Measurements from ENCODE around the gene WWP2. TPM values are rescaled to one million over a fixed set of nuclear protein-coding genes. Genes with fewer than 3 reads are reported as not detected.
A peak's percentile ranks its signal among the peaks of the same experiment; 100 is the strongest.

WWP2 gene
- total and polyA plus RNA-seq, 2 donors, result 17.8 to 20.4 TPM

DNA sequence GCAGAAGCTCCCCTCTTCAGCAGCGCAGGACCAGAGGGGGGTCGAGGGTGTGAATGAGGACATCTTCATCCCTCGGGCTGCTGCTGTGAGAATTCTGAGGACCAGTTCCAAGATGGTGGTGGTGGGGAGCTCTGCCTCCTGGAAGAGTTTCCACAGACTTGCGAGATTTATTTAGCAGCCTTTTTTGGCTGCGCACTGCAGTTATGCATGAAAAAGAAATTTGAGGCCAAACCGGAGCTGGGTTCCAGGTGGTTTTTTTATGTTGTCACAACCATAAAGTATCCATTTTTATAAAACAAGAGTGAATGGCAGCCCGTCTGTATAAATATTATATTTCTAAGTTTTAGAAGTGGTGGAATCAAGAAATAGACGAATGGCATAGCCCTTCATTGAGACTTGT lies 112.1 kb downstream of the WWP2 start:
- DNase-seq (ENCODE audit: extremely low spot score), result no peak
- Histone ChIP-seq H3K4me3 (ENCODE audit: low read depth, low read length) (no peak overlapping the region), H3K4me1 (ENCODE audit: insufficient read depth) (no peaks in the 10 kb centered on the region), H3K36me3 (ENCODE audit: insufficient read depth) (peaks cover 2% of the 10 kb centered on the region), H3K27ac (ENCODE audit: low read depth) (no peak overlapping the region)
- 82% methylated on average over 8 of the region's 8 CpGs for WGBS

DNA sequence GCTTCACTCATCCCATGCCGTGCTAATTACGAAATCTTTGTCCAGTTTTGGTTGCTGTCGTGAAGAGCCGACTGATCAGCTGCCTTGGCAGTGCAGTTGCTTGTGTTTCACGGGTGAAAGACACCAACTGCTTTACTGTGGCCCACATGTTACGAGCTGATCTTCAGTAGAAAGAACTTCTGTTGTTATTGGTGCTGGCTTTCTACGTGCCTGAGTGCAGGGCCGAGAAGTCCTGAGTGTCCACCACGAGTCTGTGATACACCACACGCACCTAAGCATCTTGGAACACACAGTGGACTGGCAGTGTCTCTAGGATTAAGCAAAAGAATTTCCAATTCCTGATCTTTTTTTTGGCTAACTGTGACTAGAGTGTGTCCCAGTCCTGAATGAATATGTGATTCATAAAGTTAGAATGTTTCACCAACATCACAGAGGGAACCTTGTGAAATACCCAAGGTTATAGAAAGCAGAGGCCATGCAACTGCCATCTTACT lies 118.6 kb downstream of the WWP2 start:
- Histone ChIP-seq H3K36me3 (ENCODE audit: insufficient read depth) (no peaks in the 10 kb centered on the region), H3K27ac (ENCODE audit: low read depth) (no peak overlapping the region), H3K4me3 (ENCODE audit: low read depth, low read length) (no peak overlapping the region), H3K4me1 (ENCODE audit: insufficient read depth) (no peaks in the 10 kb centered on the region)
- no peak for DNase-seq (ENCODE audit: extremely low spot score)
- WGBS, result 89% methylated on average over 10 of the region's 10 CpGs

DNA sequence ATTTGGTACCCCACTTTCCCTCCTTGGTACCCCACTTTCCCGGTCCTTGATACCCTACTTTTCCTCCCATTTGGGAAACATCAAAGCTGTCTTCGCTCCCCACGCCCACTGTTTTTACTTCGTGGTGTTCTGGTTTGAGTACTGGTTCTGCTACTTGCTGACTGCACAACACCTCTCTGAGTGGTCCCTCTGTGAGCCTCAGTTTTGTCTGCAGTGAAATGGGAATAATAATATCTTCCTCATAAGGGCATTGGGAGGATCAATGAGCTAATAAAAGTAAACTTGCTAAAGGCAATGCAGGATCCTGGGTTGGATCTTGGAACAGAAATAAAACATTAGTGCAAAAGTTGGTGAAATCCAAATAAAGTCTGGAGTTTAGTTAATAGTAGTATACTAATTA lies 119.0 kb downstream of the WWP2 start:
- Histone ChIP-seq H3K4me3 (ENCODE audit: low read depth, low read length) (no peak overlapping the region), H3K27ac (ENCODE audit: low read depth) (no peak overlapping the region), H3K4me1 (ENCODE audit: insufficient read depth) (no peaks in the 10 kb centered on the region), H3K36me3 (ENCODE audit: insufficient read depth) (no peaks in the 10 kb centered on the region)
- 98% methylated on average over 4 of the region's 4 CpGs for WGBS
- no peak for DNase-seq (ENCODE audit: extremely low spot score)

DNA sequence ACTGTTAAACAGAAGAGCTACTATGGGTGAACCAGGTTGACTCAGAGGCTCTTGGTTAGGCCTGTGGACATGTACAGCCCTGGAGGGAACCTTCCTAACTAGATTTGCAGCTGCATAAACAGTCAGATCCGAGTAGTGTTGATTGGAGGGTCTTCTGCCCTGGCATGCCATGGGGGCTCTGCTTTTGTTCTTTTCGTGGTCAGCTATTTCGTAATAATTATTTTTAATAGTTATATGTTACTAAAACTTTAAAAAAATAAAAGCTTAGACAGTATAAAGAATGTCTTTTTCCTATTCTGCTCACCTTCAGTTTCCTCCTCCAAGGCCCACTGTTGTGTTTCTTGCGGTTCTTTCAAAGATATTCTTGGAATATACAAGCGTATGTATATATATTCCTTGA lies 121.6 kb downstream of the WWP2 start:
- Histone ChIP-seq H3K4me3 (ENCODE audit: low read depth, low read length) (no peak overlapping the region), H3K36me3 (ENCODE audit: insufficient read depth) (peaks cover under 1% of the 10 kb centered on the region), H3K4me1 (ENCODE audit: insufficient read depth) (no peaks in the 10 kb centered on the region), H3K27ac (ENCODE audit: low read depth) (no peak overlapping the region)
- 97% methylated on average over 5 of the region's 5 CpGs for WGBS
- no peak for DNase-seq (ENCODE audit: extremely low spot score)

DNA sequence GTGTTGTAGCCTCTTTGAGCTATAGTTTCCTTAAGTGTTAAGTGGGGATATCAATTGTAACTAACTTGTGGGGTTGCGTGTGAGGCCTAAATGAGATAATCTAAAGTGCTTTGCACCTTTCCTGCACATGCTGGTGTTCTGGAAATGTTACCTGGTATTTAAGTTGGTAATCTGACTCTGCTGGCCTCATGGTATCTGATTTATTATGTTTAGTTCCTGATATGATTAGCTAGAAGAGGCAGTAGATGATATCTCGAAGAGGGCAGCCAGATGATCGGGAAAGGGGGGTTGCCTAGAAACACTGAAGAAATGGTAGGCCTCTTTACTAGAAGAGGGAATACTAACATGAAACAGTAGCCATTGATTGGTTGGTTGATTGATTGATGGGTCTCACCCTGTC lies 123.6 kb downstream of the WWP2 start:
- WGBS, result 83% methylated on average over 3 of the region's 3 CpGs
- H3K4me3 ChIP-seq (ENCODE audit: low read depth, low read length), result no peak overlapping the region
- DNase-seq (ENCODE audit: extremely low spot score), result no peak
- no peaks in the 10 kb centered on the region for H3K4me1 ChIP-seq (ENCODE audit: insufficient read depth)
- H3K27ac ChIP-seq (ENCODE audit: low read depth), result no peak overlapping the region
- H3K36me3 ChIP-seq (ENCODE audit: insufficient read depth), result peaks cover 3% of the 10 kb centered on the region

DNA sequence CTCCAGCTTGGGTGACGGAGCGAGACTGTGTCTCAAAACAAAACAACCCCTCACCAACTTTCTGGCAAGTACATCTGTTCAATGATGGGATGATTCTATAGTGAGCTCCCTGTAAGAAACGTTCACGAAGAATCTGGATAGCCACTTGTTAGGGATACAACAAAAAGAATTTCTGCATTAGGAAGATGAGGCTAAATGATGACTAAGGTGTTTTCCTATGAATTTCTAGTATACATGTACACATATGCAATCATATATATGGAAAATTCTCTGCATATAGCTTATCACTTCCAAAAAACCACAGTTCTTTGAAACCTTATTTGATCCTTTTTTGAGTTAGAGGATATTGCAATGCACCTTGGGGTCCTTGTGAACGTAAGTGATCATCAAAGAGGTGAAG lies 124.6 kb downstream of the WWP2 start:
- DNase-seq (ENCODE audit: extremely low spot score), result no peak
- Histone ChIP-seq H3K4me3 (ENCODE audit: low read depth, low read length) (no peak overlapping the region), H3K4me1 (ENCODE audit: insufficient read depth) (no peaks in the 10 kb centered on the region), H3K27ac (ENCODE audit: low read depth) (no peak overlapping the region), H3K36me3 (ENCODE audit: insufficient read depth) (peaks cover 3% of the 10 kb centered on the region)
- WGBS, result 98% methylated on average over 5 of the region's 5 CpGs

DNA sequence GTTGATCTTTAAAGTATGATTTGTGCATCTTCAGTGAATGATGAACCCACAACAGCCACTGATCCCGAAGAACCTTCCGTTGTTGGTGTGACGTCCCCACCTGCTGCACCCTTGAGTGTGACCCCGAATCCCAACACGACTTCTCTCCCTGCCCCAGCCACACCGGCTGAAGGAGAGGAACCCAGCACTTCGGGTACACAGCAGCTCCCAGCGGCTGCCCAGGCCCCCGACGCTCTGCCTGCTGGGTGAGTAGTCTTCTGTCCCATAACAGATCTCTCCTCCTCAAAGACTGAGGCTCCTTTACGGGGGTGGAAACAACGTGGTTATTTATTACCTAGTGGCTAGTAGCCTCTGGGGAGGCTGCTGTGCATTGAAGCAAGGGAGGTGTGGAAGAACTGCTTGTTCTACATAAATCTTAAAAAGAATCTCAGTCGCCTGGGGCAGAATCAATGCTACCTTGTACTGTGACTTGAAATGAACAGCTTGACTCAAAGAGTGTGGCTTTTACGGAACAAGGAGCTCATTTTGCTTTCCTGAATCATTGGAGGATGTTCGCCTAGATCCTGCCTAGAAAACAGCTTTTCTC lies 126.0 kb downstream of the WWP2 start:
- WGBS, result 90% methylated on average over 15 of the region's 15 CpGs
- H3K27ac ChIP-seq (ENCODE audit: low read depth), result no peak overlapping the region
- H3K36me3 ChIP-seq (ENCODE audit: insufficient read depth), result peaks cover 3% of the 10 kb centered on the region
- no peaks in the 10 kb centered on the region for H3K4me1 ChIP-seq (ENCODE audit: insufficient read depth)
- no peak for DNase-seq (ENCODE audit: extremely low spot score)
- no peak overlapping the region for H3K4me3 ChIP-seq (ENCODE audit: low read depth, low read length)

DNA sequence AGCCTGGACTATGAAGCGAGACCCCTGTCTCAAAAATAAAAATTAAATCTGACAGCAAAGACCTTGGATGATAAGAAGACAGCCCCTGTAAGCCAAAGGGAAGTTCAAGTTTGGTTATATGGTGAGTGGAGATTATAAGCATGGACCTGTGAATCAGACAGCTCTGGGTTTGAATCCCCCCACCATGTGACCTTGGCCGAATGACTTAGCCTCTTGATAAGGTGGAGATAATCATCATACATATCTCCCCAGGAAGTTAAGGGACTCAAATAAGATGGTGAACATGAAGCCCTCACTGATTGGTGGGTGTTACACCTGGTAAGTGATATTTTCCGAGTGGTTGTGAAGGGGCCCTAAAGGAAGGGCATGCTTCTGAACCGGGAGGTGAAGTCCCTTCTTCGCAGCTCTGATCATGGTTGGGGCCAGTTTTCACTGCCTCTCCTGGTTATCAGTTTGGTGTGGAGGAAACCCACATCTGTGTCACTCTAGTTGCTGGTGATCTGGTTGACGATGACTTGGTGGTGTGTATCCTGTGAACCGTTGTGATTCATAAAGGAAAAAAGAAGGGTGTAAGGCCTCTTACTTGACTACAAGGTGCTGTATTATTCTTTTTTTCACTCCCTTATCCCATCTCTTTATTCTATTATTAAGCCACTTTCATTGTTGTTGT lies 127.3 kb downstream of the WWP2 start:
- Histone ChIP-seq H3K4me1 (ENCODE audit: insufficient read depth) (no peaks in the 10 kb centered on the region), H3K27ac (ENCODE audit: low read depth) (no peak overlapping the region), H3K4me3 (ENCODE audit: low read depth, low read length) (no peak overlapping the region), H3K36me3 (ENCODE audit: insufficient read depth) (peaks cover 3% of the 10 kb centered on the region)
- no peak for DNase-seq (ENCODE audit: extremely low spot score)
- 94% methylated on average over 7 of the region's 7 CpGs for WGBS

DNA sequence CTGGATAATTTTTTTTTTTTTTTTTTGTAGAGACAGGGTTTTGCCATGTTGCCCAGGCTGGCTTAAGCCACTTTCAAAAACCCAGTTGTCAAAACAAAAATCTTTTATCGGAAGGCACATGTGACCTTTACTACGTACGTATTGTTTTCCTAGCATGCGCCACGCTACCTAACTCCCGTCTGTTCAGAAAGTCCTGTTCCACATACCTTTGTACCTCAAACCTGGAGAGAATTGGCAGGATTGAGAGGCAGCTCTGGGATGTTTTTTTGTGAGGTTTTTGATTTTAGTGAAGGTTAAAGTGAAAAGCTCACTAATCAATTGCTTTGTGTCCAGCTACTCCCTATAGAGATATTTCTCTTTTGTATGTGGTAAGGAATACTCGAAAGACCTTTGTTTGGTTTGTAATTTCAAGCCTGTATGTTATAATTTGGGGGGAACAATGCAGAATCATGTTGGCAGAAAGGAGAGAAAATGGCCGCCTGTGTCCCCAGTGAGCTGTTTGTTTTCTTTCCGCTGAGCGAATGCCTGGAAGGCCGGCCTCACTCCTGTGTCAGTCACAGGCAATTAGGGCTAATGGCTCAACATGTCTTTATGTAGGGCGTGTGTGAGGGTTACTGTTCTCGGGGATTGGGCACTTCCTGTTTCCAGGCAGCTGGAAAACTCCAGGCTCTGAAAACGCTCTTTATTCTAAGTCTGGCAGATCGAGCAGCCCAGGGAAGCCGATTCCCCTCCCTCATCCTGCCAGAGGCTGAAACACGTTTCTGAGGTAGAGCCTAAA lies 128.2 kb downstream of the WWP2 start:
- DNase-seq (ENCODE audit: extremely low spot score), result peak; percentile 56
- Histone ChIP-seq H3K4me3 (ENCODE audit: low read depth, low read length) (no peak overlapping the region), H3K27ac (ENCODE audit: low read depth) (peak overlapping the region; percentile 3), H3K4me1 (ENCODE audit: insufficient read depth) (no peaks in the 10 kb centered on the region), H3K36me3 (ENCODE audit: insufficient read depth) (peaks cover 3% of the 10 kb centered on the region)
- WGBS, result 52% methylated on average over 17 of the region's 17 CpGs

DNA sequence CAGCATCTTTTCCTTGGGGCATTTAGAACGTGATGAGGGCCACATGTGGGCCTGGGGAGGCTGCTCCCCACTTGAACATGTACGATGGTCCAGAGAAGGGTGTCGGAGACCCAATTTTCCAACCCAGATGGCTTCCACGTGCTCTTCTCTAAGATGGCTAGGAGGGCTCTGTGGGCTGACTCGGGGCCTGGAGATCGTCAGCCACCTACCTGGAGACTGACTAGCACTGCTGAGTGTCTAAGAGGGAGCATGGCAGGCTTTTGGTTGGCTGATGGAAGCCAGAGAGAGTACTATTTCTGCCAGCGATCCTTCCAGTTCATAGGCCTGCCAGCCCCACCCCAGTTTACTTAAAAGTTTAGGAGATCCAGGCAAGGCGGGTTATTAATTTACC lies 128.8 kb downstream of the WWP2 start:
- WGBS, result 43% methylated on average over 8 of the region's 8 CpGs
- Histone ChIP-seq H3K4me1 (ENCODE audit: insufficient read depth) (no peaks in the 10 kb centered on the region), H3K27ac (ENCODE audit: low read depth) (no peak overlapping the region), H3K4me3 (ENCODE audit: low read depth, low read length) (no peak overlapping the region), H3K36me3 (ENCODE audit: insufficient read depth) (peaks cover 3% of the 10 kb centered on the region)
- no peak for DNase-seq (ENCODE audit: extremely low spot score)

DNA sequence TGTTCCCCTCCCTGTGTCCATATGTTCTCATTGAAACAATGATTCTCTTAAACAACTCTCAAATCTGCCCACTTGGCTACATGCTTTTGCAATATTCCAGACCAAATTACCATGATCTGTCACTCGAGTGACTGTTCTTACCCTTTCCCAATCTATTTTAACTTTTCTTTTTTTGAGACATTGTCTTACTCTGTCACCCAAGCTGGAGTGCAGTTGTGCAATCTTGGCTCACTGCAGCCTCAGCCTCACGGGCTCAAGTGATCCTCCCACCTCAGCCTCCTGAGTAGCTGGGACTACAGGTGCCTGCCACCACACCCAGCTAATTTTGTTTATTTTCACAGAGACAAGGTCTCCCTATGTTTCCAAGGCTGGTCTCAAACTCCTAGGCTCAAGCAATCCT lies 130.2 kb downstream of the WWP2 start:
- H3K4me1 ChIP-seq (ENCODE audit: insufficient read depth), result no peaks in the 10 kb centered on the region
- 92% methylated on average over 2 of the region's 2 CpGs for WGBS
- H3K36me3 ChIP-seq (ENCODE audit: insufficient read depth), result peaks cover 3% of the 10 kb centered on the region
- DNase-seq (ENCODE audit: extremely low spot score), result no peak
- H3K4me3 ChIP-seq (ENCODE audit: low read depth, low read length), result no peak overlapping the region
- H3K27ac ChIP-seq (ENCODE audit: low read depth), result no peak overlapping the region

DNA sequence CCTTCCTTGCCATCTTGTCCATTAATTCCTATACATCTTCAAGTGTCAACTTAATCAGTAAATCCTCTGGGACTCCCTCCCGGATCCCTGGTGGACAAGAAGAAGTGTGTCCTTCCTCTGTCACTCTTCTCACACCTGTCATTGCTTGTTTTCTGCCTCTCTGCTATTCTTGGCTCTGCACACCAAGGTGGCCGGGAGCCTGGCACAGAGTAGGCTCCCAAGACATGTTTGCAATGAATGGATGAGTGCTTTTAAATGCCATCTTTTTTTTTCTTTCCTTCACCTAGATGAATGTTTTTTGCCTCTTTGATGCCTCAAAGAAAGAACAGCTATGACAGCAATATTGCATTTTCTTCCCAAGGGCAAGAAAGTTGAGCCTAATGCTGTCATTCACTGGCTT lies 131.0 kb downstream of the WWP2 start:
- Histone ChIP-seq H3K27ac (ENCODE audit: low read depth) (no peak overlapping the region), H3K4me3 (ENCODE audit: low read depth, low read length) (no peak overlapping the region), H3K36me3 (ENCODE audit: insufficient read depth) (peaks cover 3% of the 10 kb centered on the region), H3K4me1 (ENCODE audit: insufficient read depth) (no peaks in the 10 kb centered on the region)
- WGBS, result 92% methylated on average over 2 of the region's 2 CpGs
- DNase-seq (ENCODE audit: extremely low spot score), result no peak

DNA sequence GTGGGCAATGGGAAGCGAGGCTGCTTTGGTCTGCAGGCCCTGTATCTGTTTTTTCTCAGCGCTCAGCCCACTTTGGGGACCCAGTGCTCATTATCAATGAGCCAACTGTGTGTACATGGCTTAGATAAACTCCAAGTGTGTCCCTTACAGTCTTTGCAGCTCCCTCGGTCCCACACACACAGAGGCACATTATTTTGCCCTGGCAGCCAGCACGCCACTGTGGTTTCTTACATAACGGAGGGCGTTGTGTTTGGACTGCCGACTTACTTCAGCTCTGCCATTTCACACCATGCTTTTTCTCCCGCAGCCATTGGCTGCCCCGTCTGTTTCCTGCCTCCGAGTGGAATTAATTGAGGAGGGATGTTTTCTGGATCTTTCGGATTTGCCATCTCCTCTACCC lies 132.5 kb downstream of the WWP2 start:
- Histone ChIP-seq H3K36me3 (ENCODE audit: insufficient read depth) (no peaks in the 10 kb centered on the region), H3K4me3 (ENCODE audit: low read depth, low read length) (no peak overlapping the region), H3K4me1 (ENCODE audit: insufficient read depth) (no peaks in the 10 kb centered on the region), H3K27ac (ENCODE audit: low read depth) (no peak overlapping the region)
- WGBS, result 76% methylated on average over 11 of the region's 11 CpGs
- DNase-seq (ENCODE audit: extremely low spot score), result no peak

DNA sequence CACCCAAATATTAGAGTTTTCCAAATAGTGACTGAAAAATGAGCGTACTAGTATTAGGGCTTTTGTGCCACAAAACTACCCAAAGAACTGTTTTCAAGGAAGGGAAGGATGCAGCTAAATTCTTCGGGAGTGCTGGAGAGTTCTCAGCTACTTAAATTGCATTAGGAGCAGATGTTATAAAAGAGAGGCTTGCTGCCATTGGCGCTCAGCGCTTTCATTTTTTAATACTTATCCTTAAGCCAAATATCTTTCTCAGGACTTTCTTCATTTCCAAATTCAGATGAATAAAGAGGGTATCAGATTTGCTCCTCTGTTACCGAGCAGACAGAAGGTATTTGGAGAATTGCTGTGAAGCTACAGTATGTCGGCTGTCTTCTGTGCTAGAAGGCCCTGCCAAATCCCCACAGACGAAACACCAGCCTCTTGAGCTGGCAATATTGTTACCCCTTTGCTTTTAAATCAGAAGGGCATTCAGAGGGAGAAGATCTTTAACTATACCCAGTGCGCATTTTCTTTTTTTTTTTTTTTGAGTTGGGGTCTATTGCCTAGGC lies 141.8 kb downstream of the WWP2 start:
- no peak overlapping the region for H3K27ac ChIP-seq (ENCODE audit: low read depth)
- no peaks in the 10 kb centered on the region for H3K4me1 ChIP-seq (ENCODE audit: insufficient read depth)
- H3K36me3 ChIP-seq (ENCODE audit: insufficient read depth), result peaks cover under 1% of the 10 kb centered on the region
- 86% methylated on average over 8 of the region's 8 CpGs for WGBS
- no peak for DNase-seq (ENCODE audit: extremely low spot score)
- no peak overlapping the region for H3K4me3 ChIP-seq (ENCODE audit: low read depth, low read length)
